Lung (tissue), 12 donors: ENCODE data around the gene ZNF726. TPM values are rescaled to one million over a fixed set of nuclear protein-coding genes. Genes with fewer than 3 reads are reported as not detected.
A peak's percentile ranks its signal among the peaks of the same experiment; 100 is the strongest.
"Not testable (repeated sequence)": the region's sequence is repeated elsewhere in the genome, so short reads cannot be mapped to it uniquely, and the experiment has no call there.

Experiments
- ATAC-seq: fragments of 200-7000 bp; cut with Tn5 transposase; one replicate; pipeline ENCODE4 v1.9.1; 2020; ENCODE audit warnings: moderate number of reproducible peaks; ENCODE audit not compliant: insufficient read depth, low FRiP score
- DNase-seq, 3 donors: peaks; one replicate each; pipeline ENCODE4 v3.0.0-alpha.2; 2013 to 2017
- H3K27ac ChIP-seq, 2 donors: one replicate each; pipeline ENCODE4 v1.5.1; 2013; ENCODE audit warnings: mild to moderate bottlenecking in 2 of 2, moderate library complexity in 2 of 2, control low read depth in 1 of 2, inconsistent platforms in 1 of 2, low read depth in 1 of 2, low read length in 1 of 2
- H3K27me3 ChIP-seq, 3 donors: one replicate each; pipeline ENCODE4 v1.5.1; 2013; ENCODE audit warnings: low read length in 2 of 3; ENCODE audit not compliant: control insufficient read depth in 3 of 3, insufficient read depth in 3 of 3
- H3K36me3 ChIP-seq, 4 donors: one replicate each; pipeline ENCODE4 v1.5.1; 2013; ENCODE audit warnings: low read length in 4 of 4, mild to moderate bottlenecking in 1 of 4, moderate library complexity in 1 of 4; ENCODE audit not compliant: control insufficient read depth in 4 of 4, insufficient read depth in 4 of 4
- H3K4me1 ChIP-seq, 5 donors: one replicate each; pipeline ENCODE4 v1.5.1; 2013; ENCODE audit warnings: low read length in 5 of 5, mild to moderate bottlenecking in 2 of 5, moderate library complexity in 1 of 5; ENCODE audit not compliant: control insufficient read depth in 5 of 5, insufficient read depth in 5 of 5
- H3K4me3 ChIP-seq: one replicate; pipeline ENCODE4 v1.5.1; 2013; ENCODE audit warnings: mild to moderate bottlenecking, control low read depth, moderate library complexity
- H3K9ac ChIP-seq, 2 donors: one replicate each; pipeline ENCODE4 v1.5.1; 2013; ENCODE audit warnings: low read length in 2 of 2, control low read depth in 1 of 2; ENCODE audit not compliant: insufficient read depth in 1 of 2
- H3K9me3 ChIP-seq, 4 donors: one replicate each; pipeline ENCODE4 v1.5.1; 2013; ENCODE audit warnings: low read length in 3 of 4, mild to moderate bottlenecking in 1 of 4, moderate library complexity in 1 of 4; ENCODE audit not compliant: control insufficient read depth in 4 of 4, insufficient read depth in 3 of 4
- WGBS, 2 donors: extraction: QIAGEN DNeasy Blood & Tissue Kit; methylation state at CpG; one replicate each; pipeline ENCODE4 v1.1.7; 2013; 5-methylcytosine and 5-hydroxymethylcytosine counted together
- polyA plus RNA-seq, 2 donors: library from polyadenylated mRNA; stranded (reverse); fragments of 200-250 nt; gene quantifications; one replicate each; pipeline ENCODE4 v1.2.1, GENCODE V29; 2013
- total RNA-seq, 2 donors: library from RNA; depleted of rRNA in 1 of 2; stranded (reverse); fragments of >200 nt in 1 of 2; gene quantifications; one replicate each; pipeline ENCODE4 v1.2.1, GENCODE V29; 2014 to 2021
- TF ChIP-seq, protein P1 (sequence below): IDR thresholded peaks from 2 replicates; pipeline ENCODE4 v1.5.1; 2012; ENCODE audit warnings: mild to moderate bottlenecking; ENCODE audit errors: control extremely low read depth, extremely low read depth
- donor health status: control.
- donor health status: control.
- donor health status: Bipolar disorder and iron deficiency.
- donor health status: healthy.
- donor health status: DM: yes; HTN: yes; CAD: no.

Gene ZNF726
- total and polyA plus RNA-seq, 4 donors = 0.78 to 10.8 (median 4.1) TPM

DNA sequence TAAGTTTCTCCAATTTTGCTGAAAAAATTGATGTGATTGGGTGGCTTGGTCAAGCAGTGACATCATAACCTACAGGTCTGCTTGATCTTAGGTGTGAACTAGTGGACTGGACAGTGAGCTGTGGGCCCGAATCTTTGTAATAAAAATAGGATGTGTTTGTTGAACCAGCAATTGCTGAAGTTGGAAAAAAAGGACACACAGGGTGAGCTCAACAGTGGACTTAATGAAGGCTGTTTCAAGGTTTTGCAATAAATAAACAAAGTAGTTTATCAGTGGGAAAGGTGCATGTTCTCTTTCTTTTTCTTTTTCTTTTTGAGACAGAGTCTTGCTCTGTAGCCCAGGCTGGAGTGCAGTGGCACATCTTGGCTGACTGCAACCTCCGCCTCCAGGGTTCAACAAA, 30.3 kb upstream of the ZNF726 start:
- Histone ChIP-seq H3K27me3 (no peaks in the 10 kb centered on the region), H3K36me3 (no peaks in the 10 kb centered on the region), H3K4me3 (no peak overlapping the region), H3K9ac (no peak overlapping the region), H3K27ac (no peak overlapping the region), H3K4me1 (peaks cover 0 to 3% (median 0%) of the 10 kb centered on the region in 5 donors), H3K9me3 (peaks cover 0 to 12% (median 3%) of the 10 kb centered on the region in 4 donors)
- ATAC-seq (no peak), DNase-seq (no peak)
- 90 to 91% methylated on average over 2 of the region's 2 CpGs for WGBS, 2 donors
- TF ChIP-seq, protein P1, sequence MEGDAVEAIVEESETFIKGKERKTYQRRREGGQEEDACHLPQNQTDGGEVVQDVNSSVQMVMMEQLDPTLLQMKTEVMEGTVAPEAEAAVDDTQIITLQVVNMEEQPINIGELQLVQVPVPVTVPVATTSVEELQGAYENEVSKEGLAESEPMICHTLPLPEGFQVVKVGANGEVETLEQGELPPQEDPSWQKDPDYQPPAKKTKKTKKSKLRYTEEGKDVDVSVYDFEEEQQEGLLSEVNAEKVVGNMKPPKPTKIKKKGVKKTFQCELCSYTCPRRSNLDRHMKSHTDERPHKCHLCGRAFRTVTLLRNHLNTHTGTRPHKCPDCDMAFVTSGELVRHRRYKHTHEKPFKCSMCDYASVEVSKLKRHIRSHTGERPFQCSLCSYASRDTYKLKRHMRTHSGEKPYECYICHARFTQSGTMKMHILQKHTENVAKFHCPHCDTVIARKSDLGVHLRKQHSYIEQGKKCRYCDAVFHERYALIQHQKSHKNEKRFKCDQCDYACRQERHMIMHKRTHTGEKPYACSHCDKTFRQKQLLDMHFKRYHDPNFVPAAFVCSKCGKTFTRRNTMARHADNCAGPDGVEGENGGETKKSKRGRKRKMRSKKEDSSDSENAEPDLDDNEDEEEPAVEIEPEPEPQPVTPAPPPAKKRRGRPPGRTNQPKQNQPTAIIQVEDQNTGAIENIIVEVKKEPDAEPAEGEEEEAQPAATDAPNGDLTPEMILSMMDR = no peak

DNA sequence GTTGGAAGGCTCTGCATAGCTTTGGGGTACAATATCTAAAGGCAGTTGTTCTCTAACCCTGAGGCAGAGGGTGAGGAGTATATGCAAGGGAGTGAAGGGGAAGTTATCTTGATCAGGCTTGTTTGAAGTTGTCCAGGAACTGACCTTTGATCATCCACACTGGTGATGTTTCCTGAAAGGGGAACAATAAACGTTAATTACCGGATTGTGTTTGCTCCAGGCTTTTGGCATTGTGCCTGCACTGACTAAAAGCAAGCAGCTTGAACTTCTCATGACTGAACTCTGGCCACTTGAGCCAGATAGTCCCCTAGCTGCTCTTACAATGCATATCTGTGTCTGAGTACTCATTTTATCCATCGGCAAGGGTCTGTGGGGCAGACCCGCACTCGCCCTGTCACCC, 27.0 kb upstream of the ZNF726 start:
- TF ChIP-seq, protein P1 = no peak
- peaks cover 0 to 6% (median 4%) of the 10 kb centered on the region in 4 donors for H3K9me3 ChIP-seq
- no peak overlapping the region for H3K4me3 ChIP-seq
- no peak overlapping the region for H3K9ac ChIP-seq
- H3K36me3 ChIP-seq = no peaks in the 10 kb centered on the region
- H3K4me1 ChIP-seq = no peaks in the 10 kb centered on the region
- H3K27me3 ChIP-seq = no peaks in the 10 kb centered on the region
- ATAC-seq (no peak), DNase-seq (peak in 2 of 3 donors; percentile 4 to 24)
- H3K27ac ChIP-seq = no peak overlapping the region
- 75 to 80% methylated on average over 5 of the region's 5 CpGs for WGBS, 2 donors

DNA sequence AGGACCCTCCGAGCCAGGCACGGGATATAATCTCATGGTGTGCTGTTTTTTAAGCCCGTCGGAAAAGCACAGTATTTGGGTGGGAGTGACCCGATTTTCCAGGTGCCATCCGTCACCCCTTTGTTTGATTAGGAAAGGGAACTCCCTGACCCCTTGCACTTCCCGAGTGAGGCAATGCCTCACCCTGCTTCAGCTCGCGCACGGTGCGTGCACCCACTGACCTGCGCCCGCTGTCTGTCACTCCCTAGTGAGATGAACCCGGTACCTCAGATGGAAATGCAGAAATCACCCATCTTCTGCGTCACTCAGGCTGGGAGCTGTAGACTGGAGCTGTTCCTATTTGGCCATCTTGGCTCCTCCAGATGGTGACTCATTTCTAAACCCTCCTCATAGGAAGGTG, 18.6 kb upstream of the ZNF726 start:
- H3K27me3 ChIP-seq, H3K4me1 ChIP-seq, H3K4me3 ChIP-seq, H3K36me3 ChIP-seq, H3K27ac ChIP-seq, DNase-seq, H3K9ac ChIP-seq, H3K9me3 ChIP-seq, ATAC-seq: not testable (repeated sequence)
- 94% methylated on average over 15 of the region's 15 CpGs for WGBS, 2 donors

DNA sequence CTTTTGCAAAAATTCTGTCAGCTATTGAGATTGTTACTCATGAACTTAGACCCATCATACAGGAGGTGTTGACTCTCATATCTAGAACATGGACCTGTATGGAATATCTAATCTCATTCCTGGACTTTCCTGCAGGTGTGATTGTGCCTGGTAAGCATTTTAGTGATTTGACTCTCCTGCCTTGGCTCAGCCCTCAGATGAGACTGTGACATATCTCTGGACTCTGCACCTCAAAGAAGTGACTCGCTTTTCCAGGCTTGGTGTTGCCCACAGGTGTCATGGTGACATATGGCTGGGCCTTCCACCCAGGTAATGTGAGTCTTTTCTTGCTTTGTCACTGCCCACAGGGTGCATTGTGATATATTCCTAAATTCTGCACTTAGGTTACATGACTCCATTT, 17.8 kb upstream of the ZNF726 start:
- H3K9ac ChIP-seq = no peak overlapping the region
- no peaks in the 10 kb centered on the region for H3K27me3 ChIP-seq
- DNase-seq = no peak
- no peak for ATAC-seq
- no peak overlapping the region for H3K4me3 ChIP-seq
- H3K27ac ChIP-seq = no peak overlapping the region
- no peaks in the 10 kb centered on the region for H3K36me3 ChIP-seq
- 77 to 86% methylated on average over 1 of the region's 1 CpG for WGBS, 2 donors
- TF ChIP-seq, protein P1 = no peak
- H3K9me3 ChIP-seq = peaks cover 0 to 8% (median 4%) of the 10 kb centered on the region in 4 donors
- no peaks in the 10 kb centered on the region for H3K4me1 ChIP-seq
